Muscle layer of duodenum (tissue), 2 donors: Measurements from ENCODE around the gene PKNOX2.

Source experiments
- H3K27ac ChIP-seq: one replicate; pipeline ENCODE4 v1.7.0; 2013; ENCODE audit warnings: mild to moderate bottlenecking, low read length
- H3K27me3 ChIP-seq: one replicate; pipeline ENCODE4 v1.7.0; 2013; ENCODE audit warnings: low read depth, mild to moderate bottlenecking, control low read depth, low read length
- H3K36me3 ChIP-seq, 2 donors: one replicate each; pipeline ENCODE4 v1.7.0; 2013; ENCODE audit warnings: low read length in 2 of 2, control low read depth in 1 of 2, mild to moderate bottlenecking in 1 of 2; ENCODE audit not compliant: insufficient read depth in 2 of 2, control insufficient read depth in 1 of 2
- H3K4me1 ChIP-seq, 2 donors: one replicate each; pipeline ENCODE4 v1.7.0; 2013; ENCODE audit warnings: low read length in 2 of 2, mild to moderate bottlenecking in 2 of 2, control low read depth in 1 of 2, moderate library complexity in 1 of 2; ENCODE audit not compliant: insufficient read depth in 2 of 2, control insufficient read depth in 1 of 2
- H3K4me3 ChIP-seq, 2 donors: one replicate each; pipeline ENCODE4 v1.7.0; 2013; ENCODE audit warnings: low read length in 2 of 2, low read depth in 1 of 2, mild to moderate bottlenecking in 1 of 2
- H3K9me3 ChIP-seq, 2 donors: one replicate each; pipeline ENCODE4 v1.7.0; 2013; ENCODE audit warnings: low read length in 2 of 2, control low read depth in 1 of 2, mild to moderate bottlenecking in 1 of 2; ENCODE audit not compliant: control insufficient read depth in 1 of 2
- donor health status: healthy.

Gene PKNOX2

GRCh38 chr11:125282596-125282914 lies 118.0 kb downstream of the PKNOX2 start:
- no peak overlapping the region for H3K27ac ChIP-seq
- H3K27me3 ChIP-seq, result no peaks in the 10 kb centered on the region
- no peaks in the 10 kb centered on the region for H3K36me3 ChIP-seq
- no peak overlapping the region for H3K4me3 ChIP-seq
- H3K4me1 ChIP-seq, result peaks cover 0 to 10% of the 10 kb centered on the region in 2 donors
- H3K9me3 ChIP-seq, result no peaks in the 10 kb centered on the region

GRCh38 chr11:125284245-125284850 lies 119.8 kb downstream of the PKNOX2 start:
- Histone ChIP-seq H3K27me3 (no peaks in the 10 kb centered on the region), H3K4me3 (no peak overlapping the region), H3K27ac (no peak overlapping the region), H3K4me1 (peaks cover 0 to 14% of the 10 kb centered on the region in 2 donors), H3K9me3 (no peaks in the 10 kb centered on the region), H3K36me3 (no peaks in the 10 kb centered on the region)

DNA sequence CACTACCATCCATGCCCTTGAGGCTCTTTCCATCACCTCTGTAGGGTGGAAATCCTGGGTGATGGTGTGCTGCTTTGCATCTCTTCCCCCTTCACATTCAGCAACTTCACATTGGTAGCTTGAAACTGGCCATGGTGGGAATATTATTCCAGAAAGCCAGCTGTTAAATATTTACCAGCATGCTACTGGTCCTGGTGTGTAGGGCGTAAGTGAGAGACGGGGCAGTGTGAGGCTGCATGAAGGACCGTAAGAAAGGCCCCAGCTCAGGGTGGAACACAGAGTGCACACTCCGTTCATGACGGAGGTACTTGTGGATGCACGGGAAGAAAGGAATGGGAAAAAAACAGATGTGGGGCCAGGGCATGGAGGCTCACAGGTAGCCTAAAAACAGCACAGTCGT lies 121.3 kb downstream of the PKNOX2 start:
- H3K27ac ChIP-seq, result no peak overlapping the region
- H3K4me3 ChIP-seq, result no peak overlapping the region
- H3K36me3 ChIP-seq, result no peaks in the 10 kb centered on the region
- H3K27me3 ChIP-seq, result no peaks in the 10 kb centered on the region
- H3K4me1 ChIP-seq, result peaks cover 0 to 14% of the 10 kb centered on the region in 2 donors
- no peaks in the 10 kb centered on the region for H3K9me3 ChIP-seq

GRCh38 chr11:125286486-125286885 lies 121.9 kb downstream of the PKNOX2 start:
- no peak overlapping the region for H3K4me3 ChIP-seq
- H3K27me3 ChIP-seq, result no peaks in the 10 kb centered on the region
- H3K9me3 ChIP-seq, result no peaks in the 10 kb centered on the region
- H3K4me1 ChIP-seq, result peaks cover 0 to 14% of the 10 kb centered on the region in 2 donors
- no peak overlapping the region for H3K27ac ChIP-seq
- H3K36me3 ChIP-seq, result no peaks in the 10 kb centered on the region

DNA sequence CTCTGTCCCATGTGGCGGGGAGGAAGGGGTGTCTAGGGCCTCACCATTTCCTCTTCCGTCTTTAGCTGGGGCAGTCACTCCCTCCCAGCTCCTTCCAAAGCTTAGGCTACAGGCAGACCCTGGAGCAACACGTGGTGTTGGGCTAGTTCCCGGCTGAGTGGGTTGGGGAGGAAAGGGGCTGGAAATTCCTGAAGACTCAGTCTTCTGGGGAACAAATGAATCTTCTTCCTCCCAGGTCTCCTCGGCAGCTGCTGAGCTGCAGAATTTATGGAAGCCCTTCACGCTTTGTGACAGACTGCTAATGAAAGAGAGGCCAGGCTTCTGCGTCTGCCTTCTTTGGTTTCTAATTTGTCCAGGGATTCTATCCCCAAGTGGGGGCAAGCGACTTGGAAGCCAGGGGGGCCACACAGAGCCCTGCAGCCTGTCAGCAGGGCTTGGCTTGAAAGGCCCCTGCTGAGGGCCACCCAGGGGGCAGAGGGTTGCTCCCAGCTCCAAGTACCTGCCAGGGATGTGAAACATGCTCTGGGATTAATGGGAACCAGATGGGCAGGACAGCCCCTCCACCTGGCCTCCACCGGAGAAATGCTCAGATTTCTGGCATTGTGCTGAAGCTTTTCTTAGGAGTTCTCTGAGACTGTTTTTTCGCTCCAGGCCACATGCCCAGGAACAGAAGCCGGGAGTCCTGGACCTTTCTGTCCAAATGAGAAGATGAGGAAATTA lies 123.1 kb downstream of the PKNOX2 start:
- no peaks in the 10 kb centered on the region for H3K9me3 ChIP-seq
- H3K27ac ChIP-seq, result peak overlapping the region; percentile 41
- H3K4me3 ChIP-seq, result no peak overlapping the region
- no peaks in the 10 kb centered on the region for H3K36me3 ChIP-seq
- H3K27me3 ChIP-seq, result no peaks in the 10 kb centered on the region
- H3K4me1 ChIP-seq, result peaks cover 0 to 14% of the 10 kb centered on the region in 2 donors

DNA sequence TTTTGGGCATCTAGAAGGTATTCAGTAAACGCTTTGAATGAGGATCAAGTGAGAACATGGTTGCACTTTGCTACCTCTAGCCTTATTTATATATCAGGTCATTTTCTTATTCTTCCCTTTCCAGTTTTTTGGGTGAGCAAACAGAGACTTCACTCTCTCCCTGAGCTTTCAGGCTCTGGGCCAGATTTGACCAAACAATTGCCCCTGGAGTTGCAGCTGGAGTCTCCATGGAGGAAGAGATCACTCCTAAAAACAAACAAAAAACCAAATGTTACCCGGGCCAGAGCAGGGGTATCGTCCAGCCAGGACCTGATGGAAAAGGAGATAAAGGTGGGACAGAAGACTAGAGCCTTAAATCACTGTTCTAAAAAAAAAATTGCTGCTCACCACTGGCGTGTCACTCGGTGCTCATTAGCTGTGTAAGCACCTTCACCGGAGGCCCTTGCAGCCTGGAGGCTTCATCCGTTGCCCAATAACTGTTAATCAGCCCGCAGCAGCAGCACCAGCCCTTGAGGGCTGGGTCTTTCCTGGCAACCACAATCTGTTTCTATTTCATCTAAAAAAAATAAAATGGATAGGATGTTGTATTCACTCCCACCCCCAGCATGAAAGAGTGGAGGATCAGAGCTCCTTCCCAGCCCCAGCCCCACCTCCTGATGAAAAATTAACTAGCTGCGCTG lies 125.0 kb downstream of the PKNOX2 start:
- Histone ChIP-seq H3K4me3 (no peak overlapping the region), H3K36me3 (no peaks in the 10 kb centered on the region), H3K4me1 (peaks cover 0 to 14% of the 10 kb centered on the region in 2 donors), H3K27ac (no peak overlapping the region), H3K9me3 (no peaks in the 10 kb centered on the region), H3K27me3 (no peaks in the 10 kb centered on the region)

GRCh38 chr11:125290263-125290662 lies 125.7 kb downstream of the PKNOX2 start:
- no peak overlapping the region for H3K4me3 ChIP-seq
- no peak overlapping the region for H3K27ac ChIP-seq
- H3K27me3 ChIP-seq, result no peaks in the 10 kb centered on the region
- H3K4me1 ChIP-seq, result peaks cover 0 to 14% of the 10 kb centered on the region in 2 donors
- H3K9me3 ChIP-seq, result no peaks in the 10 kb centered on the region
- H3K36me3 ChIP-seq, result no peaks in the 10 kb centered on the region

DNA sequence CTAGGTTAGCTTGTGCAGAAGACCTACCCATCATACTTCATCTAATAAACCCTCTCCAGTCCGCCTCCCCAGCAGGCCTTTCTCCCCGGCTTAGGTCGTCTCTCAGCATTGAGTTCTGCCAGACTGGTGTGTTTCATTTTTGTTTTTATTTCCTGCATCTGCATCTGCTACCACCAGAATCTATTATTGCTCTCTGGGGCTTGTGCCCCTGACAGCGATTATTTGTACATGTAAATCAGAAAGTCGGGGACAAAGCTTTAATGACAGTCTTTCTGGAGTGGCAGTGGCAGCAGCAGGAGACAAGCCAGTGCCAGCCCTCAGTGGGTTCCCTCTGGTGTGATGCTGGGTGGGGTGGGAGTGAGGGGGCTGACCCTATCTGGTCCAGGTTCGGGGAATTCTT lies 127.5 kb downstream of the PKNOX2 start:
- Histone ChIP-seq H3K4me1 (peaks cover 0 to 8% of the 10 kb centered on the region in 2 donors), H3K4me3 (no peak overlapping the region), H3K27me3 (no peaks in the 10 kb centered on the region), H3K9me3 (no peaks in the 10 kb centered on the region), H3K36me3 (no peaks in the 10 kb centered on the region), H3K27ac (no peak overlapping the region)

- Histone ChIP-seq H3K27ac (no peak overlapping the region), H3K4me1 (no peaks in the 10 kb centered on the region), H3K4me3 (no peak overlapping the region), H3K36me3 (no peaks in the 10 kb centered on the region), H3K27me3 (no peaks in the 10 kb centered on the region), H3K9me3 (no peaks in the 10 kb centered on the region)
Observed at GRCh38 chr11:125293596-125293995, 129.0 kb downstream of the PKNOX2 start.

DNA sequence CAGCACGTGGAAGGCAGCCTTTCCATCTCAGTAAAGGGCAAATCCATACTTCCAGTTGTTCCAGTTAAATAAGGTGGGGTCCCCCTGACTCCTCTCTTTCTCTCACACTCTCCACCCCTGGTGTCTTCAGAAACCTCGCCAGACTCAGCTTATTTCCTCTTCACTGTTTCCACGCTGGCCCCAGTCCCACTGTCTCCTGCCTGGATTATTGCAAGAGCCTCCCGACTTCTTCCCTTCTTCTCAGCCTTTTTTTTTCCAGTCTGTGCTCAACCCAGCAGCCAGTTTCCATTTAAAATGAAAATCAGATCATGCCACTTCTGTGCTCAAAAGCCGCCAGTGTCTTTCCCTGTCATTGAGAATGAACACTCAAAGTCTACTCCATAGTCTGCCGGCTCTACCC lies 131.4 kb downstream of the PKNOX2 start:
- Histone ChIP-seq H3K4me3 (no peak overlapping the region), H3K4me1 (peaks cover 0 to 6% of the 10 kb centered on the region in 2 donors), H3K36me3 (no peaks in the 10 kb centered on the region), H3K27ac (no peak overlapping the region), H3K9me3 (no peaks in the 10 kb centered on the region), H3K27me3 (no peaks in the 10 kb centered on the region)

- Histone ChIP-seq H3K9me3 (no peaks in the 10 kb centered on the region), H3K36me3 (no peaks in the 10 kb centered on the region), H3K4me1 (peaks cover 0 to 9% of the 10 kb centered on the region in 2 donors), H3K27ac (no peak overlapping the region), H3K4me3 (no peak overlapping the region), H3K27me3 (no peaks in the 10 kb centered on the region)
Observed at GRCh38 chr11:125297346-125297915, 132.9 kb downstream of the PKNOX2 start.
